CD14-positive monocyte (primary cell): Measurements from ENCODE around the gene ADRB1. TPM values are rescaled to one million over a fixed set of nuclear protein-coding genes. Genes with fewer than 3 reads are reported as not detected.

ENCODE experiments used
- DNase-seq, 3 donors: peaks; one replicate each; pipeline ENCODE4 v3.0.0-alpha.2; 2011 to 2022
- H2AFZ ChIP-seq: 2 replicates; pipeline ENCODE4 v1.6.0; 2012; ENCODE audit warnings: mild to moderate bottlenecking, low read depth, low read length, inconsistent platforms; ENCODE audit not compliant: insufficient read depth, poor library complexity, severe bottlenecking
- H3K27ac ChIP-seq, 2 donors: 1 replicate in 1 of 2; 2 replicates in 1 of 2; pipeline ENCODE4 v1.5.1; 2012 to 2013; ENCODE audit warnings: low read length in 2 of 2, control low read depth in 1 of 2, inconsistent platforms in 1 of 2, low read depth in 1 of 2, mild to moderate bottlenecking in 1 of 2
- H3K27me3 ChIP-seq, 2 donors: one replicate each; pipeline versions ENCODE4 v1.6.0 to v1.6.1; 2011 to 2013; ENCODE audit warnings: low read length in 2 of 2; ENCODE audit not compliant: control insufficient read depth in 2 of 2, insufficient read depth in 2 of 2
- H3K36me3 ChIP-seq, 2 donors: replicated peaks in 1 of 2; 1 replicate in 1 of 2; 2 replicates in 1 of 2; pipeline versions ENCODE4 v1.5.1 to v1.6.1; 2012 to 2013; ENCODE audit warnings: low read length in 2 of 2, control low read depth in 1 of 2, inconsistent platforms in 1 of 2, mild to moderate bottlenecking in 1 of 2; ENCODE audit not compliant: insufficient read depth in 2 of 2, control insufficient read depth in 1 of 2
- H3K4me1 ChIP-seq, 2 donors: 1 replicate in 1 of 2; 2 replicates in 1 of 2; pipeline versions ENCODE4 v1.5.1 to v1.6.1; 2012 to 2013; ENCODE audit warnings: low read length in 2 of 2, control low read depth in 1 of 2, inconsistent platforms in 1 of 2, mild to moderate bottlenecking in 1 of 2, moderate library complexity in 1 of 2; ENCODE audit not compliant: insufficient read depth in 2 of 2, control insufficient read depth in 1 of 2
- H3K4me2 ChIP-seq: replicated peaks from 2 replicates; pipeline ENCODE3; 2012; ENCODE audit warnings: low read length, moderate library complexity, mild to moderate bottlenecking; ENCODE audit not compliant: poor library complexity, severe bottlenecking; ENCODE audit errors: extremely low read depth
- H3K4me3 ChIP-seq, 3 experiments: fragments of 200-600 bp in 1 of 3; sonication (generic) in 1 of 3; replicated peaks in 1 of 3; 1 replicate in 2 of 3; 2 replicates in 1 of 3; pipeline ENCODE4 v1.5.1; 2011 to 2013; ENCODE audit warnings: low read length in 3 of 3, mild to moderate bottlenecking in 3 of 3, control low read depth in 2 of 3, low read depth in 2 of 3, inconsistent platforms in 1 of 3, moderate library complexity in 1 of 3
- H3K79me2 ChIP-seq: 2 replicates; pipeline ENCODE4 v1.6.0; 2012; ENCODE audit warnings: mild to moderate bottlenecking, control low read depth, inconsistent platforms, low read length, moderate library complexity; ENCODE audit not compliant: insufficient read depth
- H3K9ac ChIP-seq: 2 replicates; pipeline ENCODE4 v1.6.0; 2017; ENCODE audit warnings: low read length, mild to moderate bottlenecking; ENCODE audit not compliant: insufficient read depth, poor library complexity, severe bottlenecking
- H3K9me3 ChIP-seq, 2 donors: replicated peaks in 1 of 2; 1 replicate in 1 of 2; 2 replicates in 1 of 2; pipeline versions ENCODE4 v1.5.1 to v1.6.1; 2012 to 2013; ENCODE audit warnings: low read length in 2 of 2, control low read depth in 1 of 2; ENCODE audit not compliant: control insufficient read depth in 1 of 2, insufficient read depth in 1 of 2
- H4K20me1 ChIP-seq: 2 replicates; pipeline ENCODE4 v1.6.0; 2012; ENCODE audit warnings: mild to moderate bottlenecking, low read length, control low read depth, moderate library complexity; ENCODE audit not compliant: insufficient read depth
- H3K27ac Mint-ChIP-seq, 7 donors: one replicate each; pipeline ENCODE4 v1.8.0; 2020; ENCODE audit warnings: mild to moderate bottlenecking in 7 of 7, mixed read lengths in 7 of 7, moderate library complexity in 6 of 7, inconsistent platforms in 2 of 7
- H3K27me3 Mint-ChIP-seq, 3 donors: one replicate each; pipeline ENCODE4 v1.8.0; 2021 to 2022; ENCODE audit warnings: low read depth in 3 of 3, mild to moderate bottlenecking in 3 of 3, mixed read lengths in 3 of 3, moderate library complexity in 3 of 3, inconsistent platforms in 1 of 3
- H3K36me3 Mint-ChIP-seq, 2 donors: one replicate each; pipeline ENCODE4 v1.8.0; 2020; ENCODE audit warnings: mixed read lengths in 2 of 2, inconsistent platforms in 1 of 2, mild to moderate bottlenecking in 1 of 2
- H3K4me1 Mint-ChIP-seq: one replicate; pipeline ENCODE4 v1.8.0; 2020; ENCODE audit warnings: mild to moderate bottlenecking, mixed read lengths
- H3K4me3 Mint-ChIP-seq, 2 donors: one replicate each; pipeline ENCODE4 v1.8.0; 2020; ENCODE audit warnings: mild to moderate bottlenecking in 2 of 2, mixed read lengths in 2 of 2, moderate library complexity in 1 of 2
- H3K9me3 Mint-ChIP-seq, 7 donors: one replicate each; pipeline ENCODE4 v1.8.0; 2020 to 2022; ENCODE audit warnings: mixed read lengths in 7 of 7, mild to moderate bottlenecking in 6 of 7, moderate library complexity in 6 of 7, inconsistent platforms in 2 of 7
- WGBS: methylation state at CpG from one replicate; pipeline ENCODE4 v1.1.5; 2013; ENCODE audit warnings: missing lambda C conversion rate; ENCODE audit not compliant: insufficient coverage; 5-methylcytosine and 5-hydroxymethylcytosine counted together
- intact Hi-C, 2 donors: fragments of 100-400 bp; cut with micrococcal nuclease; formaldehyde crosslinking; loops; one replicate each; pipeline versions ENCODE4 v1.15.0 to v1.15.1; 2023
- polyA minus RNA-seq: library from RNA; depleted of rRNA, polyadenylated mRNA; stranded (reverse); fragments of >200 nt; gene quantifications from 2 replicates; pipeline ENCODE4 v1.2.3, GENCODE V29; 2012
- polyA plus RNA-seq, 3 donors: library from polyadenylated mRNA; depleted of rRNA in 1 of 3; unstranded in 2 of 3; stranded (reverse) in 1 of 3; fragments of 300-500 nt in 2 of 3; fragments of >200 nt in 1 of 3; fragmentation: Illumina TruSeq in 2 of 3; gene quantifications; 1 replicate in 2 of 3; 2 replicates in 1 of 3; pipeline ENCODE4 v1.2.3, GENCODE V29; 2012 to 2021
- total RNA-seq, 12 experiments: library from RNA in 1 of 12; stranded (reverse) in 1 of 12; fragments of 120-200 nt in 1 of 12; gene quantifications; one replicate each; pipeline ENCODE4 v1.2.4 and lab custom pipeline; 2013 to 2026; ENCODE audit warnings: mixed read lengths in 6 of 12, inconsistent platforms in 1 of 12
- TF ChIP-seq, protein P1 (sequence below): fragments of 200-600 bp; IDR thresholded peaks from one replicate; pipeline ENCODE4 v1.8.0; 2022; ENCODE audit warnings: antibody characterized with exemption, mild to moderate bottlenecking

Gene ADRB1
- 0.85 TPM for total RNA-seq (2013)
- polyA plus RNA-seq, result 1 to 10 TPM in 1 of 3 donors, under 1 TPM in 1, not detected in 1; 0.05 to 3.4 TPM
- polyA minus RNA-seq, result 2.2 and 2.6 TPM in 2 replicates
- total RNA-seq (lab: John Stamatoyannopoulos, UW), result 0.08 to 7.5 (median 2.0) reads per million in 11 experiments

DNA sequence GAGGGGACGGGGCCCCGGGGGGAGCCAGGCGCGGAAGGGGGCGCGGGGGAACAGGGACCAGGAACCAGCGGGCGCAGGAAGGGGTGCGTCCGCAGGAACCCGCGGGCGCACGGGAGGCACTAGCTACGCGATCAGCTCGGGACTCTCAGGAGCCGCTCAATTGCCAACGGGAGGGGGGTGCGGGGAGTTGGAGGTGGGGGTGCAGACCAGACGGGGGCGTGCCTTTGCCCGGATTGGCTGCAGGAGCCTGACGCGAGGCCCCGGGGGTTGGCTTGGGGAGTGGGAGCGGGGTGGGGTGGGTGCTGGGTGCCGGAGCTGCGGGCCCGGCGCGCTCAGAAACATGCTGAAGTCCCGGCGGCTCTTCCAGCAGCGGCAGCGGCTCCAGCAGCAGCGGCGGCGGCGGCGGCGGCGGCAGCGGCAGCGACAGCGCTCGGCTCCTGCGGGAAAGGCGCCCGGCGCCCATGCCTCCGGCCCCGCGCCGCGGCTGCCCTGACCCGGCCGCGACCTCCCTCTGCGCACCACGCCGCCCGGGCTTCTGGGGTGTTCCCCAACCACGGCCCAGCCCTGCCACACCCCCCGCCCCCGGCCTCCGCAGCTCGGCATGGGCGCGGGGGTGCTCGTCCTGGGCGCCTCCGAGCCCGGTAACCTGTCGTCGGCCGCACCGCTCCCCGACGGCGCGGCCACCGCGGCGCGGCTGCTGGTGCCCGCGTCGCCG is at the start of gene ADRB1:
TSS of gene ADRB1 (plus strand) at position 335 of the 715 bp plus-strand sequence. CDS start at position 602, 267 bp downstream.
- Histone ChIP-seq H3K36me3 (no peaks in the 10 kb centered on the region), H3K9ac (peak within 1 kb of the TSS; percentile 66), H3K27ac (peak within 1 kb of the TSS in 1 of 2 donors; percentile 63), H3K4me1 (peaks cover 42 to 60% of the 10 kb centered on the region in 2 donors), H3K4me2 (peak within 1 kb of the TSS; percentile 92), H3K27me3 (peaks cover 15 to 57% of the 10 kb centered on the region in 2 donors), H2AFZ (peak within 1 kb of the TSS; percentile 77), H4K20me1 (no peaks in the 10 kb centered on the region), H3K79me2 (peaks cover 26% of the 10 kb centered on the region), H3K9me3 (peaks cover 0 to 5% of the 10 kb centered on the region in 2 donors), H3K4me3 (peak within 1 kb of the TSS; percentile 34 to 82 (median 38))
- WGBS, result under 1% methylated on average over 85 of the region's 90 CpGs
- TF ChIP-seq, protein P1, sequence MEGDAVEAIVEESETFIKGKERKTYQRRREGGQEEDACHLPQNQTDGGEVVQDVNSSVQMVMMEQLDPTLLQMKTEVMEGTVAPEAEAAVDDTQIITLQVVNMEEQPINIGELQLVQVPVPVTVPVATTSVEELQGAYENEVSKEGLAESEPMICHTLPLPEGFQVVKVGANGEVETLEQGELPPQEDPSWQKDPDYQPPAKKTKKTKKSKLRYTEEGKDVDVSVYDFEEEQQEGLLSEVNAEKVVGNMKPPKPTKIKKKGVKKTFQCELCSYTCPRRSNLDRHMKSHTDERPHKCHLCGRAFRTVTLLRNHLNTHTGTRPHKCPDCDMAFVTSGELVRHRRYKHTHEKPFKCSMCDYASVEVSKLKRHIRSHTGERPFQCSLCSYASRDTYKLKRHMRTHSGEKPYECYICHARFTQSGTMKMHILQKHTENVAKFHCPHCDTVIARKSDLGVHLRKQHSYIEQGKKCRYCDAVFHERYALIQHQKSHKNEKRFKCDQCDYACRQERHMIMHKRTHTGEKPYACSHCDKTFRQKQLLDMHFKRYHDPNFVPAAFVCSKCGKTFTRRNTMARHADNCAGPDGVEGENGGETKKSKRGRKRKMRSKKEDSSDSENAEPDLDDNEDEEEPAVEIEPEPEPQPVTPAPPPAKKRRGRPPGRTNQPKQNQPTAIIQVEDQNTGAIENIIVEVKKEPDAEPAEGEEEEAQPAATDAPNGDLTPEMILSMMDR, result no peak
- peak within 1 kb of the TSS; percentile 89 to 99 for H3K4me3 Mint-ChIP-seq
- H3K27ac Mint-ChIP-seq, result peak within 1 kb of the TSS; percentile 72 to 91 (median 81)
- DNase-seq, result peak; percentile 38 to 64 (median 64)
- H3K4me1 Mint-ChIP-seq, result peaks cover 48% of the 10 kb centered on the region
- intact Hi-C loops, result loop anchor here (5.0 to 10.0 kb wide), 2 partner anchors 59 to 81 kb away; no protein-coding TSS in a partner anchor
- H3K36me3 Mint-ChIP-seq, result peaks cover 0 to 10% of the 10 kb centered on the region in 2 donors
- peaks cover 35 to 42% (median 41%) of the 10 kb centered on the region in 3 donors for H3K27me3 Mint-ChIP-seq
- peaks cover 0 to 10% (median 5%) of the 10 kb centered on the region in 7 donors for H3K9me3 Mint-ChIP-seq

DNA sequence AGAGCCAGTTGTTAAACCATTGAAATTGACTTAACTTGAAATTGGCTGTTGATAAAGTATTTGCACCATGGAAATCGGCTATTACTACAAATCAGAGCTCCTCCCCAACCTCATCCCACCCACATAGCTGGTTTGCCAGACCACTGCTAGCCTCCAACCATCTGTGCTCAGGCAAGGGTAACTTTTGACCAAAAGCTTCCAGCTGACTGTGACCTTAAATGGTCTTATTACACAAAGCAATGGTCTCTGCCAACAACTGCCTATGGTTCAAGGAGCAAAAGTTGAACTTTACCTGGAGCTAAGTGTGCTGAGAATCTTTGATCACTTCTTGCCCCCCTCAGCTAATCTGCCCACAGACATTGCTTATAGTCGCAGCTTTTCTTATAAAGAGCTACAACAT is 48.5 kb upstream of the ADRB1 start:
- intact Hi-C loops, result no loop called here
- Mint-ChIP-seq H3K27me3 (peaks cover 4 to 10% (median 6%) of the 10 kb centered on the region in 3 donors), H3K36me3 (peaks cover 3 to 6% of the 10 kb centered on the region in 2 donors), H3K4me1 (peaks cover 86% of the 10 kb centered on the region), H3K9me3 (peaks cover 0 to 5% (median 0%) of the 10 kb centered on the region in 7 donors), H3K4me3 (no peak overlapping the region), H3K27ac (no peak overlapping the region)
- TF ChIP-seq, protein P1, result no peak
- no peaks in the 10 kb centered on the region for H3K79me2 ChIP-seq
- no peak overlapping the region for H3K27ac ChIP-seq
- no peak for DNase-seq
- H3K27me3 ChIP-seq, result no peaks in the 10 kb centered on the region
- no peaks in the 10 kb centered on the region for H3K9me3 ChIP-seq
- no peak overlapping the region for H3K4me3 ChIP-seq
- H3K9ac ChIP-seq, result no peak overlapping the region
- no CpG with 5 or more reads among the region's 2 CpGs for WGBS
- no peaks in the 10 kb centered on the region for H4K20me1 ChIP-seq
- no peak overlapping the region for H3K4me2 ChIP-seq
- H2AFZ ChIP-seq, result no peak overlapping the region
- H3K4me1 ChIP-seq, result peaks cover 61 to 82% of the 10 kb centered on the region in 2 donors
- H3K36me3 ChIP-seq, result no peaks in the 10 kb centered on the region
